GM19238 (cell line): Measurements from ENCODE around the gene PLSCR4.

Experiments
- DNase-seq: peaks from one replicate; pipeline ENCODE4 v3.0.0; 2011; ENCODE audit warnings: low spot score; ENCODE audit not compliant: insufficient read length

Gene PLSCR4

GRCh38 chr3:146162561-146162960 lies 88.3 kb downstream of the PLSCR4 start:
- DNase-seq = no peak

- DNase-seq = no peak
Observed at GRCh38 chr3:146161663-146162002, 89.3 kb downstream of the PLSCR4 start.

- DNase-seq = peak; percentile 19
Observed at GRCh38 chr3:146160964-146161662, 89.8 kb downstream of the PLSCR4 start, which contains the start of gene PLOD2. TSS of gene PLOD2 (minus strand) at chr3:146161184. CDS start at chr3:146160989, 195 bp downstream.

- no peak for DNase-seq
Observed at GRCh38 chr3:146160321-146160963, 90.5 kb downstream of the PLSCR4 start.

GRCh38 chr3:146159616-146160320 lies 91.1 kb downstream of the PLSCR4 start:
- DNase-seq = no peak

GRCh38 chr3:146159037-146159436 lies 91.9 kb downstream of the PLSCR4 start:
- no peak for DNase-seq

- no peak for DNase-seq
Observed at GRCh38 chr3:146157325-146158060, 93.4 kb downstream of the PLSCR4 start.

GRCh38 chr3:146156666-146157314 lies 94.1 kb downstream of the PLSCR4 start:
- no peak for DNase-seq

GRCh38 chr3:146156095-146156494 lies 94.8 kb downstream of the PLSCR4 start:
- DNase-seq = no peak

- no peak for DNase-seq
Observed at GRCh38 chr3:146154995-146155394, 95.9 kb downstream of the PLSCR4 start.

GRCh38 chr3:146154316-146154715 lies 96.6 kb downstream of the PLSCR4 start:
- no peak for DNase-seq

GRCh38 chr3:146153429-146153828 lies 97.5 kb downstream of the PLSCR4 start:
- DNase-seq = no peak

- no peak for DNase-seq
Observed at GRCh38 chr3:146152834-146153233, 98.1 kb downstream of the PLSCR4 start.

GRCh38 chr3:146148468-146148931 lies 102.4 kb downstream of the PLSCR4 start:
- no peak for DNase-seq

- no peak for DNase-seq
Observed at GRCh38 chr3:146145642-146146041, 105.3 kb downstream of the PLSCR4 start.

- DNase-seq = no peak
Observed at GRCh38 chr3:146142757-146143156, 108.1 kb downstream of the PLSCR4 start.
